ENCODE measurements around the gene NMS. TPM values are rescaled to one million over a fixed set of nuclear protein-coding genes. Genes with fewer than 3 reads are reported as not detected.

NMS gene
- total and polyA plus RNA-seq, 7 donors: not detected

DNA sequence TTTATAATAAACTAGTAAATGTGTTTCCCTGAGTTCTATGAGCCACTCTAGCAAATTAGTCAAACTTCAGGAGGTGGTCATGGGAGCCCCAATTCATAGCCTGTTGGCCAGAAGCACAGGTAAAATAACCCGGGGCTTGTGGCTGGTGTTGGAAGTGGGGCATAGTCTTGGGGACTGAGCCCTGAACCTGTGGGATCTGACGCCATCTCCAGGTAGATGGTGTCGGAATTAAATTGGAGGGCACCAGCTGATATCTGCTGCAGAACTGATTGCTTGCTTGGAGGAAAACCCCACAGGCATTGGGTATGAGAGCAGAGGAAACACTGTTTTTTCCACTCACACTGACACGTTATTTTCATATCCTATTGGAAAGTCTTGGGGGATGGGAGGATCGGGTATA, 14.1 kb downstream of the NMS start:
- Histone ChIP-seq H3K9me3 (no peaks in the 10 kb centered on the region), H3K27me3 (no peaks in the 10 kb centered on the region), H3K4me1 (no peaks in the 10 kb centered on the region), H3K36me3 (no peaks in the 10 kb centered on the region), H3K4me3 (no peak overlapping the region), H3K27ac (no peak overlapping the region)
- intact Hi-C loops (cut with DNase I): no loop called here
- 75 to 82% methylated on average over 5 of the region's 5 CpGs for WGBS, 2 donors
- no peak for TF ChIP-seq EP300 (IDR thresholded peaks at IDR 0.05)
- no peak for TF ChIP-seq POLR2AphosphoS5 (IDR thresholded peaks at IDR 0.05)
- no peak for TF ChIP-seq POLR2A (IDR thresholded peaks at IDR 0.05)
- TF ChIP-seq, protein P1, sequence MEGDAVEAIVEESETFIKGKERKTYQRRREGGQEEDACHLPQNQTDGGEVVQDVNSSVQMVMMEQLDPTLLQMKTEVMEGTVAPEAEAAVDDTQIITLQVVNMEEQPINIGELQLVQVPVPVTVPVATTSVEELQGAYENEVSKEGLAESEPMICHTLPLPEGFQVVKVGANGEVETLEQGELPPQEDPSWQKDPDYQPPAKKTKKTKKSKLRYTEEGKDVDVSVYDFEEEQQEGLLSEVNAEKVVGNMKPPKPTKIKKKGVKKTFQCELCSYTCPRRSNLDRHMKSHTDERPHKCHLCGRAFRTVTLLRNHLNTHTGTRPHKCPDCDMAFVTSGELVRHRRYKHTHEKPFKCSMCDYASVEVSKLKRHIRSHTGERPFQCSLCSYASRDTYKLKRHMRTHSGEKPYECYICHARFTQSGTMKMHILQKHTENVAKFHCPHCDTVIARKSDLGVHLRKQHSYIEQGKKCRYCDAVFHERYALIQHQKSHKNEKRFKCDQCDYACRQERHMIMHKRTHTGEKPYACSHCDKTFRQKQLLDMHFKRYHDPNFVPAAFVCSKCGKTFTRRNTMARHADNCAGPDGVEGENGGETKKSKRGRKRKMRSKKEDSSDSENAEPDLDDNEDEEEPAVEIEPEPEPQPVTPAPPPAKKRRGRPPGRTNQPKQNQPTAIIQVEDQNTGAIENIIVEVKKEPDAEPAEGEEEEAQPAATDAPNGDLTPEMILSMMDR (IDR thresholded peaks at IDR 0.05): no peak
- DNase-seq: no peak

DNA sequence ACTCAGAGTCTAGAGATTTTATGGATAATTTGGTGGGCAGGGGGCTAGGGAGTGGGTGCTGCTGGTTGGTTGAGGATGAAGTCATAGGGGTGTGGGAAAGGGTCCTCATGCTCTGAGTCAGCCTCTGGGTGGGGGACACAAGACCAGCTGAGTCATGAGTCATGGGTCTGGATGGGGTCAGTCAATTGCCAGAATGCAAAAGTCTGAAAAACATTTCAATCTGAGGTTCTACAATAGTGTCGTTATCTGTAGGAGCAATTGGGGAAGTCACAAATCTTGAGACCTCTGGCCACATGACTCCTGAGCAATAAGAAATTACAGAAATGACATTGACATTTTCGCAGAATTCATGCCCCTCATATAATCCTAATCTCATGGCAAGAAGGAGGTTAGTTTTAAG, 15.1 kb downstream of the NMS start:
- H3K4me1 ChIP-seq: no peaks in the 10 kb centered on the region
- H3K36me3 ChIP-seq: no peaks in the 10 kb centered on the region
- TF ChIP-seq POLR2AphosphoS5 (IDR thresholded peaks at IDR 0.05) (no peak), POLR2A (IDR thresholded peaks at IDR 0.05) (no peak), EP300 (IDR thresholded peaks at IDR 0.05) (no peak)
- TF ChIP-seq, protein P1 (IDR thresholded peaks at IDR 0.05): no peak
- DNase-seq: no peak
- no peaks in the 10 kb centered on the region for H3K9me3 ChIP-seq
- WGBS, 2 donors: 85 to 89% methylated on average over 2 of the region's 2 CpGs
- no peak overlapping the region for H3K4me3 ChIP-seq
- intact Hi-C loops (cut with DNase I): no loop called here
- no peaks in the 10 kb centered on the region for H3K27me3 ChIP-seq
- no peak overlapping the region for H3K27ac ChIP-seq

DNA sequence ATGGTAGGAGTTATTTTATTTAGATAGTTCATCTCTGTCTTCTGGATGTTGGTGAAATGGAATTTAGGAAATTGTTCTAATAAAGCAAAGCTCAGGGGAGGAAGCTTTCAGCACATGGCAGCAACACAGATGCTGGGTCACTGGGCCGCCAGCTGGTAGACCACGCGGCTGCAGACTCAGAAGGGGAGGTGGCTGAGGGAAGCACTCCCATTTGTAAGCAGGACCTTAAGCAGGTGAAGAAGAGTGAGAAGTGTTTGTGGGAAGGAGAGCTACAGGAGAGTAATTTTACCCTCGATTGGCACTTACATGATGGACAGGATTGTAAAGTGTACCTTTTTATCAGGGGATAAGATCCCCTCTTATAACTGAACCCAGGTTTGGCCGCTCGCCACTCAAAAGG, 24.4 kb downstream of the NMS start:
- Histone ChIP-seq H3K27ac (no peak overlapping the region), H3K4me1 (no peaks in the 10 kb centered on the region), H3K4me3 (no peak overlapping the region), H3K9me3 (no peaks in the 10 kb centered on the region), H3K36me3 (no peaks in the 10 kb centered on the region), H3K27me3 (no peaks in the 10 kb centered on the region)
- no peak for TF ChIP-seq POLR2A (IDR thresholded peaks at IDR 0.05)
- TF ChIP-seq EP300 (IDR thresholded peaks at IDR 0.05): no peak
- no peak for TF ChIP-seq POLR2AphosphoS5 (IDR thresholded peaks at IDR 0.05)
- TF ChIP-seq, protein P1 (IDR thresholded peaks at IDR 0.05): no peak
- WGBS, 2 donors: 81 to 85% methylated on average over 6 of the region's 6 CpGs
- no peak for DNase-seq
- intact Hi-C loops (cut with DNase I): no loop called here

DNA sequence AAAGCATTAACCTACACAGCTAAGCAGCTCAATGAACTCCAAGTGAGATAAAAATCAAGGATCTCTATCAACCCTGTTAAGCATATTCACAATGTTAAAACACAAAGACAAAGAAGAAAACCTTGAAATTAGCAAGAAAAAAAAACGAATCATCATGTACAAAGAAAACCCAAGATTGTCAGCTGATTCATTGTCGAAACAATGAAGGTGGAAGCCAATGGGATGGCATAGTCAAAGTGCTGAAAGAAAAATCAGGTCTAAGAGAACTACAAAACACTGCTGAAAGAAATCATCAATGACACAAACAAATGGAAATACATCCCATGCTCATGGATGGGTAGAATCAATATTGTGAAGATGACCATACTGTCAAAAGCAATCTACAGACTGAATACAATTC, 32.5 kb downstream of the NMS start:
- H3K27ac ChIP-seq: no peak overlapping the region

DNA sequence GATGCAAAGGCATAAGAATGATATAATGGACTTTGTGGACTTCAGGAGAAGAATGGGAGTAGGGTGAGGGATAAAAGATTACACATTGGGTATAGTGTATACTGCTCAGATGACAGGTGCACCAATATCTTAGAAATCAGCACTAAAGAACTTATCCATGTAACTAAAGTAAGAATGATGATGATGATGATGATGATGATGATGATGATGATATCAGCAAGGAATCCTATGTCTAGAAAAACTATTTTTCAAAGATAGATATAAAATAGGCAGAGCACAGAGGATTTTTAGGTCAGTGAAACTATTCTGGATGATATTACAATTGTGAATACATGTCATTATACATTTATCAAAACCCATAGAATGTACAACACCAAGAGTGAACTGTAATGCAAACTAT, 34.3 kb downstream of the NMS start:
- TF ChIP-seq POLR2AphosphoS5 (IDR thresholded peaks at IDR 0.05): no peak
- TF ChIP-seq POLR2A (IDR thresholded peaks at IDR 0.05): no peak
- H3K36me3 ChIP-seq: no peaks in the 10 kb centered on the region
- H3K9me3 ChIP-seq: no peaks in the 10 kb centered on the region
- H3K4me1 ChIP-seq: no peaks in the 10 kb centered on the region
- DNase-seq: no peak
- H3K4me3 ChIP-seq: no peak overlapping the region
- intact Hi-C loops (cut with DNase I): no loop called here
- no peak overlapping the region for H3K27ac ChIP-seq
- H3K27me3 ChIP-seq: no peaks in the 10 kb centered on the region

More for the DNA sequence above, 32.5 kb downstream of the NMS start:
- intact Hi-C loops (cut with DNase I): no loop called here
- 82 to 88% methylated on average over 2 of the region's 2 CpGs for WGBS, 2 donors
- H3K9me3 ChIP-seq: no peaks in the 10 kb centered on the region
- no peaks in the 10 kb centered on the region for H3K4me1 ChIP-seq
- TF ChIP-seq, protein P1 (IDR thresholded peaks at IDR 0.05): no peak
- no peak overlapping the region for H3K4me3 ChIP-seq
- no peaks in the 10 kb centered on the region for H3K36me3 ChIP-seq
- H3K27me3 ChIP-seq: no peaks in the 10 kb centered on the region
- no peak for DNase-seq
